NCI-H128 (cell line): ENCODE measurements around the gene NENF.
"Not testable (repeated sequence)": the region's sequence is repeated elsewhere in the genome, so short reads cannot be mapped to it uniquely, and the experiment has no call there.

Experiments
- DNase-seq: peaks from one replicate; lab custom pipeline; 2025; ENCODE audit not compliant: unreplicated experiment; lab: John Stamatoyannopoulos, UW

The NENF gene

GRCh38 chr1:212432661-212433576 is at the start of gene NENF:
Gene NENF (plus strand): TSS chr1:212432920. CDS start chr1:212432944, 24 bp downstream.
- DNase-seq, result peak; percentile 63

GRCh38 chr1:212386029-212386428 is 46.7 kb upstream of the NENF start:
- DNase-seq, result no peak

GRCh38 chr1:212388985-212389716 is 43.6 kb upstream of the NENF start:
- no peak for DNase-seq

- not testable (repeated sequence) for DNase-seq
Measured at GRCh38 chr1:212395678-212396437, 36.9 kb upstream of the NENF start.

GRCh38 chr1:212396638-212397037 is 36.1 kb upstream of the NENF start:
- no peak for DNase-seq

GRCh38 chr1:212397171-212397570 is 35.5 kb upstream of the NENF start:
- DNase-seq, result no peak

- DNase-seq, result no peak
Measured at GRCh38 chr1:212401042-212401441, 31.7 kb upstream of the NENF start.

- DNase-seq, result no peak
Measured at GRCh38 chr1:212401838-212402582, 30.7 kb upstream of the NENF start.

- no peak for DNase-seq
Measured at GRCh38 chr1:212402666-212403321, 29.9 kb upstream of the NENF start.

- no peak for DNase-seq
Measured at GRCh38 chr1:212410231-212410820, 22.4 kb upstream of the NENF start.

GRCh38 chr1:212412374-212412773 is 20.3 kb upstream of the NENF start:
- DNase-seq, result no peak

GRCh38 chr1:212413902-212414327 is 18.8 kb upstream of the NENF start:
- DNase-seq, result no peak

GRCh38 chr1:212414328-212415106 is 18.2 kb upstream of the NENF start, which contains the start of gene PACC1:
Gene PACC1 (minus strand): TSS chr1:212414886. CDS start chr1:212414757, 129 bp downstream.
- peak; percentile 83 for DNase-seq

- no peak for DNase-seq
Measured at GRCh38 chr1:212415107-212415841, 17.4 kb upstream of the NENF start.

- DNase-seq, result no peak
Measured at GRCh38 chr1:212421165-212421564, 11.6 kb upstream of the NENF start.

- no peak for DNase-seq
Measured at GRCh38 chr1:212423879-212424278, 8.8 kb upstream of the NENF start.

- no peak for DNase-seq
Measured at GRCh38 chr1:212428496-212428895, 4.2 kb upstream of the NENF start.

GRCh38 chr1:212430416-212430815 is 2.3 kb upstream of the NENF start:
- DNase-seq, result no peak
